ENCODE results near the gene NOD2. TPM values are rescaled to one million over a fixed set of nuclear protein-coding genes. Genes with fewer than 3 reads are reported as not detected.

Gene NOD2
- total RNA-seq, 1 experiment from 2014 or later = not detected

DNA sequence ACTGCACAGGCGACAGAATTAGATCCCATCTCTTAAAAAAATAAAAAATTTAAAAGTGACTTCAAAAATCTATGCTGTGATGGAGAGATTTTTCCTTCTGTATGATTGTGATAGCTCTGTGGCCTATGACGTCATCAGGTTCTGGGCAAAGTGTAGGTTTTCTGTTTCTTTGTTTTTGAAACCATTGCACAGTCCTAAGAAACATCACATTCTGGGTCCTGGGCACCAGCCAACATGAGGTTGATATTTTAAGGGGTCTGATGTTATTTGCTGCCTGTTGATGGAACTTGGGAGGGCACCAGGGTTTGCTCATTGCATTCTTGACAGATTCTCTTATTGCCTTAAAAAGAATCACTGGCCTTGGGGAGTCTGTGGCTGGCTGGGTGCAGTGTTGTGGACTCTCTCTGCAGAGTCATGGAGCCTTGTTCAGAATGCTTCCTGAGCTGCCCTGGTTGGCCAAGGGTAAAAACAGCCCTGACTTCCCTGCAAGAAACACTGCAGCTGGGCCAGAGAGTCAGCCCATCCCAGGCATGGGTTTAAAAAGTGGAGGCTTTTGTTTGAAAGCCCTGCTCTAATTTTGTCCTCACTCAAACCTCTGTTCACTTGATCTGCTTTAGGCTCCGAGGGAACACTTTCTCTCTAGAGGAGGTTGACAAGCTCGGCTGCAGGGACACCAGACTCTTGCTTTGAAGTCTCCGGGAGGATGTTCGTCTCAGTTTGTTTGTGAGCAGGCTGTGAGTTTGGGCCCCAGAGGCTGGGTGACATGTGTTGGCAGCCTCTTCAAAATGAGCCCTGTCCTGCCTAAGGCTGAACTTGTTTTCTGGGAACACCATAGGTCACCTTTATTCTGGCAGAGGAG lies 38.0 kb downstream of the NOD2 start:
- H3K4me1 ChIP-seq (ENCODE audit: low read length) = no peaks in the 10 kb centered on the region
- no peaks in the 10 kb centered on the region for H4K20me1 ChIP-seq (ENCODE audit: insufficient read depth, low read depth, low read length)
- H3K27ac ChIP-seq (ENCODE audit: low read length) = no peak overlapping the region

DNA sequence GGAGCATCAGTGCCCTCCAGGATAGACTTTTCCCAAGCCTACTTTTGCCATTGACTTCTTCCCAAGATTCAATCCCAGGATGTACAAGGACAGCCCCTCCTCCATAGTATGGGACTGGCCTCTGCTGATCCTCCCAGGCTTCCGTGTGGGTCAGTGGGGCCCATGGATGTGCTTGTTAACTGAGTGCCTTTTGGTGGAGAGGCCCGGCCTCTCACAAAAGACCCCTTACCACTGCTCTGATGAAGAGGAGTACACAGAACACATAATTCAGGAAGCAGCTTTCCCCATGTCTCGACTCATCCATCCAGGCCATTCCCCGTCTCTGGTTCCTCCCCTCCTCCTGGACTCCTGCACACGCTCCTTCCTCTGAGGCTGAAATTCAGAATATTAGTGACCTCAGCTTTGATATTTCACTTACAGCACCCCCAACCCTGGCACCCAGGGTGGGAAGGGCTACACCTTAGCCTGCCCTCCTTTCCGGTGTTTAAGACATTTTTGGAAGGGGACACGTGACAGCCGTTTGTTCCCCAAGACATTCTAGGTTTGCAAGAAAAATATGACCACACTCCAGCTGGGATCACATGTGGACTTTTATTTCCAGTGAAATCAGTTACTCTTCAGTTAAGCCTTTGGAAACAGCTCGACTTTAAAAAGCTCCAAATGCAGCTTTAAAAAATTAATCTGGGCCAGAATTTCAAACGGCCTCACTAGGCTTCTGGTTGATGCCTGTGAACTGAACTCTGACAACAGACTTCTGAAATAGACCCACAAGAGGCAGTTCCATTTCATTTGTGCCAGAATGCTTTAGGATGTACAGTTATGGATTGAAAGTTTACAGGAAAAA lies 38.8 kb downstream of the NOD2 start:
- 0 out of 2 replicates have a peak overlapping the region, but pooled peaks have one; percentile 20 for H2AFZ ChIP-seq (ENCODE audit: low read length)
- no peak overlapping the region for H3K9ac ChIP-seq (ENCODE audit: low read length)

More for the DNA sequence above, 38.0 kb downstream of the NOD2 start:
- Histone ChIP-seq H3K27me3 (ENCODE audit: low read length) (no peaks in the 10 kb centered on the region), H3K9me3 (ENCODE audit: low read length) (no peaks in the 10 kb centered on the region), H3K36me3 (ENCODE audit: insufficient read depth, low read length) (no peaks in the 10 kb centered on the region), H3K4me3 (ENCODE audit: low read length) (no peak overlapping the region), H3K9me2 (replicated peaks; ENCODE audit: insufficient read depth, low read length) (no peaks in the 10 kb centered on the region), H3K4me2 (ENCODE audit: low read depth, low read length, poor library complexity, severe bottlenecking) (no peak overlapping the region), H3K79me2 (ENCODE audit: low read length) (no peaks in the 10 kb centered on the region), H2AFZ (ENCODE audit: low read length) (no peak overlapping the region), H3K9ac (ENCODE audit: low read length) (no peak overlapping the region)
- DNase-seq = no peak

GRCh38 chr16:50733468-50733867 lies 40.1 kb downstream of the NOD2 start:
- H3K4me3 ChIP-seq (ENCODE audit: low read length) = no peak overlapping the region

More for the DNA sequence above, 38.8 kb downstream of the NOD2 start:
- Histone ChIP-seq H3K36me3 (ENCODE audit: insufficient read depth, low read length) (no peaks in the 10 kb centered on the region), H3K27me3 (ENCODE audit: low read length) (no peaks in the 10 kb centered on the region), H3K79me2 (ENCODE audit: low read length) (no peaks in the 10 kb centered on the region), H3K27ac (ENCODE audit: low read length) (no peak overlapping the region), H3K9me3 (ENCODE audit: low read length) (no peaks in the 10 kb centered on the region), H3K4me2 (ENCODE audit: low read depth, low read length, poor library complexity, severe bottlenecking) (no peak overlapping the region), H3K4me1 (ENCODE audit: low read length) (no peaks in the 10 kb centered on the region), H4K20me1 (ENCODE audit: insufficient read depth, low read depth, low read length) (no peaks in the 10 kb centered on the region), H3K4me3 (ENCODE audit: low read length) (no peak overlapping the region), H3K9me2 (replicated peaks; ENCODE audit: insufficient read depth, low read length) (no peaks in the 10 kb centered on the region)
- no peak for DNase-seq

DNA sequence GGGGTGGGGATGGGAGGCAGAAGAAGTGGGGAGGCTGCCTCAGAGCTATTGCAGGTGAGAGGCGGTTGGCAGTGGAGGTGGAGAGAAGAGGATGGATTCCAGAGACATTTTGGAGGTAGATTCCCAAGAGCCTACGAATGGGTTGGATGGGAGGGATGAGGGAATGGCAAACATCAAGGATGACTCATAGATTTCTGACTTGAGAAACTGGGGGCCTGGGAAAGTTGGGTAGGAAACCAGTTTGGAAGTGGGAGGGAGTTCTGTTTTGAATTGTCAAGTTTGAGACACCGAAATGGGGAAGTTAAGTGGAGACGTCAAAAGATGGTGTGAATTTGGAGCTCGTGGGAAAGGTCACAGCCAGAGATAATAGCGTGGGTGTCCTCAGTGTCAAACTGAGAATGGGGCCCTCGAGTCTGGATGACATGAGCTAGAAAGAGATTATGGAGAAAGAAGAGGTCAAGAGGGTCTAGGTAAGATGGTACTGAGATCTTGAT lies 42.3 kb downstream of the NOD2 start:
- H4K20me1 ChIP-seq (ENCODE audit: insufficient read depth, low read depth, low read length) = no peaks in the 10 kb centered on the region
- no peak overlapping the region for H3K27ac ChIP-seq (ENCODE audit: low read length)
- DNase-seq = no peak

More at GRCh38 chr16:50733468-50733867, 40.1 kb downstream of the NOD2 start:
- Histone ChIP-seq H3K27ac (ENCODE audit: low read length) (no peak overlapping the region), H3K9me3 (ENCODE audit: low read length) (no peaks in the 10 kb centered on the region), H3K4me1 (ENCODE audit: low read length) (no peaks in the 10 kb centered on the region), H3K36me3 (ENCODE audit: insufficient read depth, low read length) (no peaks in the 10 kb centered on the region), H3K27me3 (ENCODE audit: low read length) (no peaks in the 10 kb centered on the region), H3K9ac (ENCODE audit: low read length) (no peak overlapping the region), H4K20me1 (ENCODE audit: insufficient read depth, low read depth, low read length) (no peaks in the 10 kb centered on the region), H3K79me2 (ENCODE audit: low read length) (no peaks in the 10 kb centered on the region), H3K9me2 (replicated peaks; ENCODE audit: insufficient read depth, low read length) (no peaks in the 10 kb centered on the region), H2AFZ (ENCODE audit: low read length) (no peak overlapping the region), H3K4me2 (ENCODE audit: low read depth, low read length, poor library complexity, severe bottlenecking) (no peak overlapping the region)
- no peak for DNase-seq

GRCh38 chr16:50736448-50736847 lies 43.0 kb downstream of the NOD2 start:
- Histone ChIP-seq H3K27me3 (ENCODE audit: low read length) (no peaks in the 10 kb centered on the region), H2AFZ (ENCODE audit: low read length) (no peak overlapping the region), H4K20me1 (ENCODE audit: insufficient read depth, low read depth, low read length) (no peaks in the 10 kb centered on the region), H3K4me3 (ENCODE audit: low read length) (no peak overlapping the region), H3K79me2 (ENCODE audit: low read length) (no peaks in the 10 kb centered on the region), H3K9me2 (replicated peaks; ENCODE audit: insufficient read depth, low read length) (no peaks in the 10 kb centered on the region), H3K9ac (ENCODE audit: low read length) (no peak overlapping the region), H3K36me3 (ENCODE audit: insufficient read depth, low read length) (no peaks in the 10 kb centered on the region), H3K9me3 (ENCODE audit: low read length) (no peaks in the 10 kb centered on the region), H3K4me2 (ENCODE audit: low read depth, low read length, poor library complexity, severe bottlenecking) (no peak overlapping the region), H3K4me1 (ENCODE audit: low read length) (peaks cover 5% of the 10 kb centered on the region), H3K27ac (ENCODE audit: low read length) (no peak overlapping the region)
- DNase-seq = no peak

More for the DNA sequence above, 42.3 kb downstream of the NOD2 start:
- H2AFZ ChIP-seq (ENCODE audit: low read length) = no peak overlapping the region
- H3K9me2 ChIP-seq (replicated peaks; ENCODE audit: insufficient read depth, low read length) = no peaks in the 10 kb centered on the region
- H3K79me2 ChIP-seq (ENCODE audit: low read length) = no peaks in the 10 kb centered on the region
- H3K27me3 ChIP-seq (ENCODE audit: low read length) = no peaks in the 10 kb centered on the region
- no peaks in the 10 kb centered on the region for H3K9me3 ChIP-seq (ENCODE audit: low read length)
- H3K36me3 ChIP-seq (ENCODE audit: insufficient read depth, low read length) = no peaks in the 10 kb centered on the region
- no peak overlapping the region for H3K9ac ChIP-seq (ENCODE audit: low read length)
- H3K4me3 ChIP-seq (ENCODE audit: low read length) = no peak overlapping the region
- H3K4me1 ChIP-seq (ENCODE audit: low read length) = no peaks in the 10 kb centered on the region
- H3K4me2 ChIP-seq (ENCODE audit: low read depth, low read length, poor library complexity, severe bottlenecking) = no peak overlapping the region

GRCh38 chr16:50737420-50737959 lies 44.1 kb downstream of the NOD2 start:
- no peaks in the 10 kb centered on the region for H3K79me2 ChIP-seq (ENCODE audit: low read length)
- H4K20me1 ChIP-seq (ENCODE audit: insufficient read depth, low read depth, low read length) = no peaks in the 10 kb centered on the region
- DNase-seq = no peak
- no peak overlapping the region for H3K4me3 ChIP-seq (ENCODE audit: low read length)
- no peak overlapping the region for H3K27ac ChIP-seq (ENCODE audit: low read length)
- no peak overlapping the region for H2AFZ ChIP-seq (ENCODE audit: low read length)
- no peak overlapping the region for H3K9ac ChIP-seq (ENCODE audit: low read length)
- no peak overlapping the region for H3K4me2 ChIP-seq (ENCODE audit: low read depth, low read length, poor library complexity, severe bottlenecking)
- no peaks in the 10 kb centered on the region for H3K9me2 ChIP-seq (replicated peaks; ENCODE audit: insufficient read depth, low read length)
- no peaks in the 10 kb centered on the region for H3K9me3 ChIP-seq (ENCODE audit: low read length)
- no peaks in the 10 kb centered on the region for H3K36me3 ChIP-seq (ENCODE audit: insufficient read depth, low read length)
- H3K27me3 ChIP-seq (ENCODE audit: low read length) = no peaks in the 10 kb centered on the region
- H3K4me1 ChIP-seq (ENCODE audit: low read length) = peaks cover 5% of the 10 kb centered on the region

DNA sequence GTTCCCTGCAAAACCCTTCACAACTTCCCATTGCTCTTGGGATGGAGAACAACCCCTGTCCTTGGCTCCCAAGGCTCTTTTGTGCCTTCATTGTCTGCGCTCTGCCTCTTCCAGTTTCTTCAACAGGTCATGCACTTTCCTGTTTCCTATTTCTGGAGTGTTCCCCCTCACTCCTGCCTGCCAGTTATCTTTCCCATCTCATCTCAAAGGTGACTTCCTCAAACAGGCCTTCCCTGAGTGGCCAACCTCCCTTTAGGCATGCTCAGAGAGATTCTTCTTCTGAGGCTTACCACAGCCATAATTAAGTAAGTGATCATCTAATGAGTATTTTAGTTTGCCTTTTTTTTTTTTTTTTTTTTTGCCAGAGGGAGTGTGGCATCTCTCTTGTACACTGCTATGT lies 45.6 kb downstream of the NOD2 start:
- Histone ChIP-seq H3K4me2 (ENCODE audit: low read depth, low read length, poor library complexity, severe bottlenecking) (no peak overlapping the region), H3K27ac (ENCODE audit: low read length) (no peak overlapping the region), H3K9ac (ENCODE audit: low read length) (no peak overlapping the region), H3K9me2 (replicated peaks; ENCODE audit: insufficient read depth, low read length) (no peaks in the 10 kb centered on the region), H3K4me1 (ENCODE audit: low read length) (peaks cover 18% of the 10 kb centered on the region), H3K4me3 (ENCODE audit: low read length) (no peak overlapping the region), H2AFZ (ENCODE audit: low read length) (no peak overlapping the region), H3K9me3 (ENCODE audit: low read length) (no peaks in the 10 kb centered on the region), H3K36me3 (ENCODE audit: insufficient read depth, low read length) (no peaks in the 10 kb centered on the region), H4K20me1 (ENCODE audit: insufficient read depth, low read depth, low read length) (no peaks in the 10 kb centered on the region), H3K27me3 (ENCODE audit: low read length) (no peaks in the 10 kb centered on the region), H3K79me2 (ENCODE audit: low read length) (peaks cover 11% of the 10 kb centered on the region; the same call in 1 of the 2 replicates)
- no peak for DNase-seq

DNA sequence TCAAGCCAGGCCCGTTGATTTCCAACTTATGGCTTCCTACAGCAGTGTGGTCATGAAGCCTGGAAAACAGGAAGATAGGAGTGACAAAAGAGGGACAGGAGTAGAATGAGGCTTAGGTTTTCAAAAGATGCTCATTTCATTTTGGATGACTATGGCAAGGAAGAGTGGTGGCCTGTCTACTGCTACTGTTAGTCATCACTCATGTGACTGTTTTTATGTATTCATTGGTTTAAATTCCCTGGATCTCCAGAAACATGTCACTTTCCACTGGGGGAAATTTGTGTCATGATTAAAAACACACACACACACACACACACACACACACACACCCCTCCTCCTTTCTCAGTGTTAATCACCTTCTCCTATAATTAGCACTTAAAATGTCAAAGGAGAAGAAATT lies 47.3 kb downstream of the NOD2 start:
- H3K4me2 ChIP-seq (ENCODE audit: low read depth, low read length, poor library complexity, severe bottlenecking) = peak overlapping the region; percentile 64
- H4K20me1 ChIP-seq (ENCODE audit: insufficient read depth, low read depth, low read length) = no peaks in the 10 kb centered on the region
- no peak for DNase-seq
- peaks cover 28% of the 10 kb centered on the region for H3K4me1 ChIP-seq (ENCODE audit: low read length)
- no peak overlapping the region for H2AFZ ChIP-seq (ENCODE audit: low read length)
- H3K4me3 ChIP-seq (ENCODE audit: low read length) = peak overlapping the region; percentile 59; the same call in 1 of the 2 replicates
- no peak overlapping the region for H3K9ac ChIP-seq (ENCODE audit: low read length)
- H3K27me3 ChIP-seq (ENCODE audit: low read length) = no peaks in the 10 kb centered on the region
- no peaks in the 10 kb centered on the region for H3K9me3 ChIP-seq (ENCODE audit: low read length)
- no peaks in the 10 kb centered on the region for H3K9me2 ChIP-seq (replicated peaks; ENCODE audit: insufficient read depth, low read length)
- peaks cover 12% of the 10 kb centered on the region; the same call in 1 of the 2 replicates for H3K79me2 ChIP-seq (ENCODE audit: low read length)
- no peak overlapping the region for H3K27ac ChIP-seq (ENCODE audit: low read length)
- no peaks in the 10 kb centered on the region for H3K36me3 ChIP-seq (ENCODE audit: insufficient read depth, low read length)
